Stimulated activated naive B cell treated with anti-CD40 and anti-IgM and Interleukin-4, amounts not matched to agents 10 μg/mL and 1 μg/mL and 100 μg/mL, for 72 hours (primary cell): Measurements from ENCODE around the gene HNRNPA1L2.
"Not testable (repeated sequence)": the region's sequence is repeated elsewhere in the genome, so short reads cannot be mapped to it uniquely, and the experiment has no call there.

Experiments used
- ATAC-seq, 2 donors: fragments of 150-1000 bp; cut with Tn5 transposase; replicated peaks; 2 replicates each; pipeline ENCODE4 v1.10.0; 2021; ENCODE audit warnings: moderate library complexity in 1 of 2
- DNase-seq: peaks from one replicate; pipeline ENCODE4 v3.0.0; 2021
- H3K27ac Mint-ChIP-seq: one replicate; pipeline ENCODE4 v1.8.0; 2022; ENCODE audit warnings: mild to moderate bottlenecking, mixed read lengths
- H3K27me3 Mint-ChIP-seq, 2 donors: one replicate each; pipeline ENCODE4 v1.8.0; 2022; ENCODE audit warnings: mixed read lengths in 2 of 2
- H3K36me3 Mint-ChIP-seq, 2 donors: one replicate each; pipeline ENCODE4 v1.8.0; 2022; ENCODE audit warnings: mixed read lengths in 2 of 2, mild to moderate bottlenecking in 1 of 2
- H3K4me1 Mint-ChIP-seq, 2 donors: one replicate each; pipeline ENCODE4 v1.8.0; 2022; ENCODE audit warnings: mixed read lengths in 2 of 2, mild to moderate bottlenecking in 1 of 2
- H3K4me3 Mint-ChIP-seq, 2 donors: one replicate each; pipeline ENCODE4 v1.8.0; 2022; ENCODE audit warnings: mild to moderate bottlenecking in 2 of 2, mixed read lengths in 2 of 2, moderate library complexity in 1 of 2
- H3K9me3 Mint-ChIP-seq, 2 donors: one replicate each; pipeline ENCODE4 v1.8.0; 2022; ENCODE audit warnings: mixed read lengths in 2 of 2, mild to moderate bottlenecking in 1 of 2

The HNRNPA1L2 gene

DNA sequence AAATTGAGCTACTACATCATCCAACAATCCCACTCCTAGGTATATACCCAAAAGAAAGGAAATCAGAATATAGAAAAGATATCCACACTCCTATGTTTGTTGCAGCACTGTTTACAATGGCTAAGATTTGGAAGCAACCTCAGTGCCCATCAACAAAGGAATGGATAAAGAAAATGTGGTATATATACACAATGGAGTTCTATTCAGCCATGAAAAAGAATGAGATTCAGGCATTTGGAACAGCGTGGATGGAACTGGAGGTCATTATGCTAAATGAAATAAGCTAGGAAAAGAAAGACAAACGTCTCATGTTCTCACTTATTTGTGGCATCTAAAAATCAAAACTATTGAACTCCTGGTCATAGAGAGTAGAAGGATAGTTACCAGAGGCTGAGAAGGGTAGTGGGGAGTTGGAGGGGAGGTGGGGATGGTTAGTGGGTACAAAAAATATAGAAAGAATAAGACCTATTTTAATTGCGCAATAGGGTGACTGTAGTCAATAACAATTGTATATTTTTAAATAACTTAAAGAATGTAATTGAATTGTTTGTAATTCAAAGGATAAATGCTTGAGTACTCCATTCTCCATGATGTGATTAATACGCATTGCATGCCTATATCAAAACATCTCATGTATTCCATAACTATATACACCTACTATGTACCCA lies 27.0 kb upstream of the HNRNPA1L2 start:
- no peak for DNase-seq
- no peaks in the 10 kb centered on the region for H3K36me3 Mint-ChIP-seq
- ATAC-seq: no peak
- H3K27ac Mint-ChIP-seq: no peak overlapping the region
- no peaks in the 10 kb centered on the region for H3K9me3 Mint-ChIP-seq
- no peak overlapping the region for H3K4me3 Mint-ChIP-seq
- peaks cover 12 to 14% of the 10 kb centered on the region in 2 donors for H3K4me1 Mint-ChIP-seq
- H3K27me3 Mint-ChIP-seq: peaks cover 4% of the 10 kb centered on the region in 2 donors

GRCh38 chr13:52615812-52616211 lies 26.4 kb upstream of the HNRNPA1L2 start:
- no peak for ATAC-seq
- H3K27me3 Mint-ChIP-seq: peaks cover 0 to 4% of the 10 kb centered on the region in 2 donors
- H3K36me3 Mint-ChIP-seq: no peaks in the 10 kb centered on the region
- no peaks in the 10 kb centered on the region for H3K9me3 Mint-ChIP-seq
- H3K4me3 Mint-ChIP-seq: peak overlapping the region; percentile 93 to 99
- DNase-seq: no peak
- H3K27ac Mint-ChIP-seq: peak overlapping the region; percentile 73
- H3K4me1 Mint-ChIP-seq: peaks cover 12 to 14% of the 10 kb centered on the region in 2 donors

GRCh38 chr13:52617070-52618060 lies 24.9 kb upstream of the HNRNPA1L2 start:
- peaks cover 14 to 20% of the 10 kb centered on the region in 2 donors for H3K4me1 Mint-ChIP-seq
- H3K27ac Mint-ChIP-seq: peak overlapping the region; percentile 94
- peak overlapping the region; percentile 93 to 99 for H3K4me3 Mint-ChIP-seq
- H3K27me3 Mint-ChIP-seq: no peaks in the 10 kb centered on the region
- ATAC-seq (peak; percentile 98 to 99), DNase-seq (peak; percentile 88)
- no peaks in the 10 kb centered on the region for H3K9me3 Mint-ChIP-seq
- no peaks in the 10 kb centered on the region for H3K36me3 Mint-ChIP-seq

DNA sequence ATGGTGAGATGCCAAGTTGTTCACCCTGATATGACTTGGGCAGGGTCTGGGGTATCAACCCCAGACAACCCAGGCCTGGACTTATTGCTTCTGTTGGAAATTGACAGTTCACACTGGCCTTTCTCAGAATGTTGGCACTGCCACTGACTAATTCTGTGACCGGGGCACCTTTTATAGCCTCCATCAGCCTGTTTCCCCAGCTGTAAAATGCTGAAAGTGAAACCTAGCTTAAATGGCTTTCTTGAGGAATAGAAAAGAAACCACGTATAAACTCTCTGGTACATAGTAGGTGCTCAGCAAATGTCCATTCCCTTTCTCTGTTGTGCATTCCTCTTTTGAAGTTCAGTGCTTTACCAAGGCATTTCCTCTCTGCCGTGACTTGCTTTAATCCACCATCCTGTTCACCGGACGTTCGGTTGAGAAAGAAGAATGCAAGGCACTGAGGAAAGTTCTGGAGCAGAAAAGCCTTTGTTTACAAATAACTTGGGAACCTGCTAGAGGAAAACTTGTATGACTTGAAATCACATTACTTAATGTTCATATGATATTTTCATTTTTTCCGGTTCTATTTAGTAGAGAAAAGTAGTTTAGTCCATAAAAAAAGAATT lies 11.0 kb upstream of the HNRNPA1L2 start:
- not testable (repeated sequence) for H3K4me1 Mint-ChIP-seq, H3K27ac Mint-ChIP-seq, H3K9me3 Mint-ChIP-seq, H3K4me3 Mint-ChIP-seq, DNase-seq, H3K27me3 Mint-ChIP-seq
- peaks cover 14 to 36% of the 10 kb centered on the region in 2 donors for H3K36me3 Mint-ChIP-seq
- ATAC-seq: peak in 1 of 2 donors; percentile 38

- Mint-ChIP-seq H3K4me1 (no peaks in the 10 kb centered on the region), H3K27me3 (no peaks in the 10 kb centered on the region), H3K9me3 (no peaks in the 10 kb centered on the region), H3K27ac (no peak overlapping the region), H3K36me3 (peaks cover 40 to 53% of the 10 kb centered on the region in 2 donors), H3K4me3 (no peak overlapping the region)
- no peak for DNase-seq
- ATAC-seq: no peak
These were observed 3.4 kb upstream of the HNRNPA1L2 start for GRCh38 chr13:52638666-52639328.

GRCh38 chr13:52644108-52644507 lies 1.9 kb downstream of the HNRNPA1L2 start:
- DNase-seq: no peak
- ATAC-seq: no peak
- H3K4me3 Mint-ChIP-seq: no peak overlapping the region
- no peak overlapping the region for H3K27ac Mint-ChIP-seq
- H3K27me3 Mint-ChIP-seq: no peaks in the 10 kb centered on the region
- peaks cover 0 to 2% of the 10 kb centered on the region in 2 donors for H3K4me1 Mint-ChIP-seq
- H3K36me3 Mint-ChIP-seq: peaks cover 38 to 54% of the 10 kb centered on the region in 2 donors
- no peaks in the 10 kb centered on the region for H3K9me3 Mint-ChIP-seq

GRCh38 chr13:52646967-52647366 lies 4.7 kb downstream of the HNRNPA1L2 start:
- H3K4me3 Mint-ChIP-seq: no peak overlapping the region
- no peaks in the 10 kb centered on the region for H3K9me3 Mint-ChIP-seq
- ATAC-seq (no peak), DNase-seq (no peak)
- H3K27me3 Mint-ChIP-seq: no peaks in the 10 kb centered on the region
- peaks cover 4 to 7% of the 10 kb centered on the region in 2 donors for H3K4me1 Mint-ChIP-seq
- no peak overlapping the region for H3K27ac Mint-ChIP-seq
- H3K36me3 Mint-ChIP-seq: peaks cover 22 to 38% of the 10 kb centered on the region in 2 donors

- no peak overlapping the region for H3K4me3 Mint-ChIP-seq
- no peaks in the 10 kb centered on the region for H3K27me3 Mint-ChIP-seq
These were observed 8.5 kb downstream of the HNRNPA1L2 start for GRCh38 chr13:52650731-52651130.

DNA sequence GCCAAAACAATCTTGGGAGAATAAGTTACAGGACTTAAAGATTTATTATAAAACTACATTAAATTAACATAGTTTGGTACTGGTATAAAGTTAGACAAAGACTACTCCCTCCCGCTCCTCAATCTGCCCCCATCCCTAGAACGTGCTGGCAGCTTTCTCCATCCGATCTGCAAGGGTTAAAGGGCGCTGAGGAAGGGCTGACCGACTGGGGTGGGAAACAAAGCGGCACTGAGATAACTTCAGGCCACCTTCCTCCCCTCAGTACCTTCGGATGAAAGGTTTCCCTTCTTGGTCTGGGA lies 9.6 kb downstream of the HNRNPA1L2 start:
- ATAC-seq: peak in 1 of 2 donors; percentile 23
- peak overlapping the region; percentile 62 for H3K27ac Mint-ChIP-seq
- H3K27me3 Mint-ChIP-seq: no peaks in the 10 kb centered on the region
- H3K4me1 Mint-ChIP-seq: peaks cover 5 to 7% of the 10 kb centered on the region in 2 donors
- no peak overlapping the region for H3K4me3 Mint-ChIP-seq
- H3K9me3 Mint-ChIP-seq: no peaks in the 10 kb centered on the region
- no peak for DNase-seq
- peaks cover 6 to 13% of the 10 kb centered on the region in 2 donors for H3K36me3 Mint-ChIP-seq

More at GRCh38 chr13:52650731-52651130, 8.5 kb downstream of the HNRNPA1L2 start:
- Mint-ChIP-seq H3K9me3 (no peaks in the 10 kb centered on the region), H3K27ac (peak overlapping the region; percentile 47), H3K36me3 (peaks cover 6 to 19% of the 10 kb centered on the region in 2 donors), H3K4me1 (peaks cover 7% of the 10 kb centered on the region in 2 donors)
- DNase-seq (no peak), ATAC-seq (no peak)

DNA sequence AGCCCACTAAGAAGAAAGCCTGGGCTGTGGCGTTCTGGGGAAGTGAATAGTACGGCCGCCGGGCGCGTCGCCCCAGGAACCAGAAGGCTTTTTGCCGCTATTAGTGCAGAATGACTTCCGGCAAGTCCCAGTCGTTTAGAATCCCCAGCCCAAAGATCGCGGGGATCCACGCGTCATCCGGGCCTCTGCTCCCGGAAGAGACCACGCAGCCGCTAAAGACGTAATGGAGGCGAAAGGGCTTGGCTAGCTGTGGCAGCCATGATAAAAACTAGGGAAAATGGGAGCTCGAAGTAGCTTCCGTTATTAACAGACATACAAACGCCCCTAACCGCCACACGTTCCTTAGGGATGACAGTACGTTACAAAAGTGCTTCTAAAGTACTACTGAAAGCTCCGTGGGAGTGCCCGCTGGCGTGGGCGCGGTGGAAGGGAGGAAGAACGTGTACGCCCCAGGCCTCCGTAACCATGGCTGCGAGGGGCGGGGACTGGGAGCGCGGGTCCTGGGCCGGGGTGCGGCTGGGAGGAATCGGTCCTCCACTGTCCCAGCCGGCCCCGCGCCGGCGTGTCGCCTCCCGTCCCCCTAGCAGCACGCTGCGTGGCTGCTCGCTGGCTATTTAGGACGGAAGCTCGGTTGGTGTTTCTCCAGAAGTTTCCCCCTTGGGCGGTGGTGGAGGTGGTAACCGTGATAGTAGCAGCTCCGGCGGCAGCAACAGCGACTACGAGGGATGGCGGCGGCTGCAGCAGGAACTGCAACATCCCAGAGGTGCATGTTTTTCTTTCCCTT lies 10.2 kb downstream of the HNRNPA1L2 start, which contains the start of gene SUGT1:
TSS of gene SUGT1 (plus strand) at position 641 of the 784 bp plus-strand sequence. CDS start at position 726, 85 bp downstream.
- ATAC-seq (peak; percentile 96), DNase-seq (peak; percentile 97)
- peak within 1 kb of the TSS; percentile 62 for H3K27ac Mint-ChIP-seq
- no peaks in the 10 kb centered on the region for H3K9me3 Mint-ChIP-seq
- no peak within 1 kb of the TSS for H3K4me3 Mint-ChIP-seq
- H3K36me3 Mint-ChIP-seq: peaks cover 6 to 13% of the 10 kb centered on the region in 2 donors
- H3K27me3 Mint-ChIP-seq: no peaks in the 10 kb centered on the region
- peaks cover 5 to 7% of the 10 kb centered on the region in 2 donors for H3K4me1 Mint-ChIP-seq

DNA sequence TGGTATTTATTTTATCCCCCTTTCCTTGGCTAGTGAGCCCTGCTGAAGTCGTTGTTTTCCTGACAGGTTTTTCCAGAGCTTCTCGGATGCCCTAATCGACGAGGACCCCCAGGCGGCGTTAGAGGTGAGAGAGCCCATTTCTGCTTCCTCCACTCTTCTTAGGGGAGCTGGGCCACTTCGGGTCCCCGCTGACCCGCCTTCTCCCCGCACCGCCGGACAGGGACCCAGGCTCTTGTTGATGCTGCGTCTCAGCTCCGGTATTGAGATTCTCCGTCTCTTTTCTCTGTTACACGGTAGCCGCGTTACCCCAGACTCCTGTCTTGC lies 10.7 kb downstream of the HNRNPA1L2 start:
- Mint-ChIP-seq H3K9me3 (no peaks in the 10 kb centered on the region), H3K4me3 (no peak overlapping the region), H3K36me3 (peaks cover 6 to 13% of the 10 kb centered on the region in 2 donors), H3K27me3 (no peaks in the 10 kb centered on the region), H3K27ac (no peak overlapping the region), H3K4me1 (peaks cover 5 to 7% of the 10 kb centered on the region in 2 donors)
- peak; percentile 47 to 51 for ATAC-seq
- no peak for DNase-seq

DNA sequence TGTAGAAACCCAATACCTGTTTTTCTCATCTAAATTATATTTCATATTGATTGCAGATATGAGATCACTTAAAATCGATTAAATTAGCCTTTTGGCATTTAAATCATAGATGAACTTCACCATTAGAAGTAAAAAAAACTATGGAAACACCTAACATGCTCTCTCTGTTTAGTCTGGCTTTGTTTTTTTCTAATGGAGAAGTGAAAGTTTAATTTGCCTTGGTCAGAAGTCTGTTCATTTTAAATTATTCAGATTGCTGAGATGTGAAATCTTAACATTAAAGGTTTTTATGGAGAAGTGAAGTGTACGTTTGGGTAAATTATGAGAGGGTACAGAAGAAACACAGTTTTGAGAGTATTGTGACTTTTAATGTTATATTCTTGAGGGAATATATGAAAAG lies 17.1 kb downstream of the HNRNPA1L2 start:
- no peak for DNase-seq
- Mint-ChIP-seq H3K9me3 (no peaks in the 10 kb centered on the region), H3K36me3 (peaks cover 14 to 25% of the 10 kb centered on the region in 2 donors), H3K4me3 (peak overlapping the region in 1 of 2 donors; percentile 43), H3K27ac (no peak overlapping the region), H3K27me3 (no peaks in the 10 kb centered on the region), H3K4me1 (peaks cover 7 to 13% of the 10 kb centered on the region in 2 donors)
- ATAC-seq: peak; percentile 59 to 70

GRCh38 chr13:52664272-52664671 lies 22.0 kb downstream of the HNRNPA1L2 start:
- peaks cover 32 to 41% of the 10 kb centered on the region in 2 donors for H3K36me3 Mint-ChIP-seq
- no peak overlapping the region for H3K4me3 Mint-ChIP-seq
- peaks cover 6 to 11% of the 10 kb centered on the region in 2 donors for H3K4me1 Mint-ChIP-seq
- H3K27ac Mint-ChIP-seq: no peak overlapping the region
- ATAC-seq (no peak), DNase-seq (no peak)
- no peaks in the 10 kb centered on the region for H3K27me3 Mint-ChIP-seq
- H3K9me3 Mint-ChIP-seq: no peaks in the 10 kb centered on the region
